ENCODE data around the gene EXT2. TPM values are rescaled to one million over a fixed set of nuclear protein-coding genes. Genes with fewer than 3 reads are reported as not detected.

EXT2 gene
- total and polyA plus RNA-seq, 2 experiments from 2014 or later = 44.1 to 53.1 TPM

DNA sequence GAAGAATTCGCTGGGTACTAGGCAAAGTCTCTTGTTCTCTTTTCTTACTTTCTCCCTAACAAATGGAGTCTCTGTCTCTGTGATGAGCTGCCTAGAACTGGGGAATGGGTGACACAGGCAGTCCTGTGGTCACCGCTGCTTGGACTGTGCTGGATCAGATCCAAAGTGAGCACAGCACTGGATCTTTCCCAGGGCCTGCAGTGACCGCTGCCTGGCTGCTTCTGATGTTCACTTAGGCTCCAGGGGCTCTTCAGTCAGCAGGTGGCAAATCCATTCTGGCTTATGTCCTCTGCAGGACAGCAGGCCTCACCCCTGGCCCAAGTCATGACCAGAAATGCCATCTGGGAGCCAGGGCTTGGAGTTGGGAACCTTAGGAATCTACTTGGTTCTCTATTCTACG, 61.5 kb downstream of the EXT2 start:
- TF ChIP-seq, protein P1, sequence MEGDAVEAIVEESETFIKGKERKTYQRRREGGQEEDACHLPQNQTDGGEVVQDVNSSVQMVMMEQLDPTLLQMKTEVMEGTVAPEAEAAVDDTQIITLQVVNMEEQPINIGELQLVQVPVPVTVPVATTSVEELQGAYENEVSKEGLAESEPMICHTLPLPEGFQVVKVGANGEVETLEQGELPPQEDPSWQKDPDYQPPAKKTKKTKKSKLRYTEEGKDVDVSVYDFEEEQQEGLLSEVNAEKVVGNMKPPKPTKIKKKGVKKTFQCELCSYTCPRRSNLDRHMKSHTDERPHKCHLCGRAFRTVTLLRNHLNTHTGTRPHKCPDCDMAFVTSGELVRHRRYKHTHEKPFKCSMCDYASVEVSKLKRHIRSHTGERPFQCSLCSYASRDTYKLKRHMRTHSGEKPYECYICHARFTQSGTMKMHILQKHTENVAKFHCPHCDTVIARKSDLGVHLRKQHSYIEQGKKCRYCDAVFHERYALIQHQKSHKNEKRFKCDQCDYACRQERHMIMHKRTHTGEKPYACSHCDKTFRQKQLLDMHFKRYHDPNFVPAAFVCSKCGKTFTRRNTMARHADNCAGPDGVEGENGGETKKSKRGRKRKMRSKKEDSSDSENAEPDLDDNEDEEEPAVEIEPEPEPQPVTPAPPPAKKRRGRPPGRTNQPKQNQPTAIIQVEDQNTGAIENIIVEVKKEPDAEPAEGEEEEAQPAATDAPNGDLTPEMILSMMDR (IDR thresholded peaks at IDR 0.05; ENCODE audit: low read depth, low read length) = no peak
- Histone ChIP-seq H3K4me1 (ENCODE audit: low read depth) (no peaks in the 10 kb centered on the region), H3K27me3 (no peaks in the 10 kb centered on the region), H3K9me3 (ENCODE audit: low read depth) (no peaks in the 10 kb centered on the region), H3K36me3 (no peaks in the 10 kb centered on the region), H3K27ac (no peak overlapping the region), H3K4me3 (no peak overlapping the region)
- DNase-seq (ENCODE audit: low read depth in 1 of 2, low spot score in 1 of 2) = no peak

DNA sequence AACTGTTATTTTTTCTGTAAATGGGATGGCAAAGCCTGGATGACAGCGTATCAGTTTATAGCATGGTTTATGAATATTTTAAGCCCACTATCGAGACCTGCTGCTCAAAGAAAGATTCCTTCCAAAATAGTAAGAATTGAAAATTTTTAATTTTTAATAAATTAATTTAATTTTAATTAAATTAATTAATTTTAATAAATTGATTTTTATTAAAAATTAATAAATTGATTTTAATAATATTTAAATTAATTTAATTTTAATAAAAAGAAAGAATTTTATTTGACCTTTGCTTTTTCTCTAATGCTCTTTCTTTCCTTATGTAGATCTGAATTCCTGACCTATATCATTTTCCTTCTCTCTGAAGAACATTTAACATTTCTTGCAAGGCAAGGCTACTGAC, 62.9 kb downstream of the EXT2 start:
- H3K27me3 ChIP-seq = no peaks in the 10 kb centered on the region
- H3K4me3 ChIP-seq = no peak overlapping the region
- no peak overlapping the region for H3K27ac ChIP-seq
- TF ChIP-seq, protein P1 (IDR thresholded peaks at IDR 0.05; ENCODE audit: low read depth, low read length) = no peak
- no peak for DNase-seq (ENCODE audit: low read depth in 1 of 2, low spot score in 1 of 2)
- H3K4me1 ChIP-seq (ENCODE audit: low read depth) = no peaks in the 10 kb centered on the region
- H3K36me3 ChIP-seq = no peaks in the 10 kb centered on the region
- no peaks in the 10 kb centered on the region for H3K9me3 ChIP-seq (ENCODE audit: low read depth)

DNA sequence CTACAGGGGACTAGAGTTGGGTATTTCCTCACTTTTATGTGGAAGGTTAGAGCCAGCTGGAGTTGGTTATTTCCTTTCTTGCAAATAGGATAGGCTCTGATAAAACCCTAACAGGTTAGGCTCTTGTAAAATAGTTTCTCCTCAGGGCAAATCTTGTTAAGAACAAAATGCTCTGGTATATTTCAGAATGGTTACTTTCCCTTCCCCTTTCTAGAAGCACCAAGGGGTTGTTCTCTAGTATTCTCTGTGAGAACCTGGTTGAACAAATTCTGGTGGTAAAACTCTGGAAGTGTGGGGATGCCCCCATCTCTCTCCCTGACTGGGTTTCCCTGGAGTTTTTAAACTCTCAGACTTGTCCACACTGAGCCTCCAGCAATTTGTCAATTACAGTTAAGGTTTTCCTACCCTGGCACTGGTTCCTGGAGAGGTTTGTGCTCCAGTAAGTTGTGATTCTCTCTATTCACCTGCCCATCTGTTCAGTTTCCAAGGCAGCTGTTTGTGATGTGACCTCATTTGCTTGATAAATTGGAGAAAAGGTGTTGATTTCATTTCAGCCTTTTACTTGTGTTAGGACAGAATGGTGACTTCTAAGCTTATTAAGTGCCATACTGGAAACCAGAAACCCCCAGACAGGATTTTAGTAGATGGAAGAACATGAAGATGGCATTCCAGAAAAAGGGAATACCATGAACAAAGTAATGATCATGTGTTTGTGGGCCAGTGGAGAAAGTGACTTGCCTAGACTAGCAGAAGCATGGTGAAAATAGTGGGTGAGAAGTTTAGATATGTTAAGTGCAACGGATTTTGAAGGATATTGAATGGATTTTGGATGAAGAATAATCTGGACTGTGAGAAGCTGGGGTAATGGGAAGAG, 64.6 kb downstream of the EXT2 start:
- TF ChIP-seq, protein P1 (IDR thresholded peaks at IDR 0.05; ENCODE audit: low read depth, low read length) = no peak
- no peak for DNase-seq (ENCODE audit: low read depth in 1 of 2, low spot score in 1 of 2)
- H3K27me3 ChIP-seq = no peaks in the 10 kb centered on the region
- no peaks in the 10 kb centered on the region for H3K9me3 ChIP-seq (ENCODE audit: low read depth)
- no peak overlapping the region for H3K27ac ChIP-seq
- H3K4me3 ChIP-seq = no peak overlapping the region
- no peaks in the 10 kb centered on the region for H3K4me1 ChIP-seq (ENCODE audit: low read depth)
- H3K36me3 ChIP-seq = no peaks in the 10 kb centered on the region

DNA sequence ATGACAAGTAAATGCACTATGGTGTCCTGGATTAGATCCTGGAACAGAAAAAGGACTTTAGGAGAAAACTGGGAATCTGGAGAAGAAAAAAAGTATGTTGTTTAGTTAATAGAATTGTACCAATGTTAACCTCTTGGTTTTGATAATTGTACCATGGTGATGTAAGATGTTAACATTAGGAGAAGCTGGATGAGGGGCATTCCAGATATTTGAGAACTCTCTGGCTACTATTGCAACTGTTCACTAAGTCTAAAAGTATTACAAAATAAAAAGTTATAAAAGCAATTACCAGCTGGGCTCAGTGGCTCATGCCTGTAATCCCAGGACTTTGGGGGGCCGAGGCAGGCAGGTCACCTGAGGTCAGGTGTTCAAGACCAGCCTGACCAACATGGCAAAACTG, 66.5 kb downstream of the EXT2 start:
- H3K27me3 ChIP-seq = no peaks in the 10 kb centered on the region
- no peak for DNase-seq (ENCODE audit: low read depth in 1 of 2, low spot score in 1 of 2)
- TF ChIP-seq, protein P1 (IDR thresholded peaks at IDR 0.05; ENCODE audit: low read depth, low read length) = no peak
- no peaks in the 10 kb centered on the region for H3K36me3 ChIP-seq
- H3K27ac ChIP-seq = no peak overlapping the region
- no peak overlapping the region for H3K4me3 ChIP-seq
- H3K4me1 ChIP-seq (ENCODE audit: low read depth) = peaks cover 3% of the 10 kb centered on the region
- H3K9me3 ChIP-seq (ENCODE audit: low read depth) = no peaks in the 10 kb centered on the region

DNA sequence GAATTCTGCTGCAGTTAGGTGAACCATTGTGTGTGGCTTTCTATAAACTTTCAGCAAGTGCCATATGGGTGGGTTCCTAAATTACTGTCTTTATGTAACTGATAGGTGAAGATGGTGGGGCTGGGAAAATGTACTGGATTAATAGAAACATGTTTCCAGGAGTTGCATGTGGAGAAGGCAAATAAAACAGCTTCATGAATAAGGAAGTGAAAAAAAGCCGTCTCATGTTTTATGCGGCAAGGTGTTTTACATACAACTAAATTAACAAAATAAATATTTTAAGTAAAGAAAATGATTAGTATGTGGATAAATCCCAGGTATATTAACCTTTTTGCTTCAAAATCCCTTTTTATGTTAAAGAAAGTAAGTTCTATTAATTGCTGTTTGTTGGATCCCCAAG, 67.2 kb downstream of the EXT2 start:
- Histone ChIP-seq H3K4me1 (ENCODE audit: low read depth) (peaks cover 8% of the 10 kb centered on the region), H3K4me3 (no peak overlapping the region), H3K9me3 (ENCODE audit: low read depth) (no peaks in the 10 kb centered on the region), H3K27me3 (no peaks in the 10 kb centered on the region), H3K36me3 (no peaks in the 10 kb centered on the region), H3K27ac (no peak overlapping the region)
- no peak for DNase-seq (ENCODE audit: low read depth in 1 of 2, low spot score in 1 of 2)
- TF ChIP-seq, protein P1 (IDR thresholded peaks at IDR 0.05; ENCODE audit: low read depth, low read length) = no peak

Measured in cardiac muscle cell (in vitro differentiated cells and primary cell).